B cell (primary cell): ENCODE data around the gene EEF1AKMT2. TPM values are rescaled to one million over a fixed set of nuclear protein-coding genes. Genes with fewer than 3 reads are reported as not detected.

Experiments used
- ATAC-seq: fragments of 200-7000 bp; cut with Tn5 transposase; one replicate; pipeline ENCODE4 v1.10.0; 2021; ENCODE audit warnings: low read depth, mild to moderate bottlenecking, moderate number of reproducible peaks, moderate library complexity
- CTCF ChIA-PET: fragments of 350-600 bp; sonication (Branson Sonifier 250); formaldehyde crosslinking; loops from one replicate; lab custom pipeline; 2021; ENCODE audit warnings: antibody characterized with exemption, inconsistent platforms; lab: Charles Lee
- POLR2A ChIA-PET: fragments of 350-600 bp; sonication (Branson Sonifier 250); formaldehyde crosslinking; loops from one replicate; lab custom pipeline; 2021; ENCODE audit warnings: antibody characterized with exemption; lab: Charles Lee
- DNase-seq: peaks from one replicate; pipeline ENCODE4 v3.0.0; 2013
- H2AFZ ChIP-seq: 2 replicates; pipeline ENCODE4 v1.6.1; 2012; ENCODE audit warnings: mild to moderate bottlenecking, low read depth, low read length; ENCODE audit not compliant: insufficient read depth, poor library complexity, severe bottlenecking
- H3K27ac ChIP-seq, 2 donors: 1 replicate in 1 of 2; 2 replicates in 1 of 2; pipeline ENCODE4 v1.5.1; 2012 to 2013; ENCODE audit warnings: low read length in 2 of 2, mild to moderate bottlenecking in 2 of 2, moderate library complexity in 1 of 2
- H3K27me3 ChIP-seq, 4 experiments: fragments of 200-600 bp in 1 of 4; sonication (generic) in 1 of 4; replicated peaks in 1 of 4; 1 replicate in 2 of 4; 2 replicates in 2 of 4; pipeline versions ENCODE4 v1.6.1 to v1.7.0; 2013 to 2016; ENCODE audit warnings: low read length in 3 of 4, mild to moderate bottlenecking in 2 of 4, mixed read lengths in 1 of 4, moderate library complexity in 1 of 4; ENCODE audit not compliant: insufficient read depth in 4 of 4, control insufficient read depth in 3 of 4; ENCODE audit errors: control extremely low read depth in 1 of 4
- H3K36me3 ChIP-seq, 2 experiments: replicated peaks in 1 of 2; 1 replicate in 1 of 2; 2 replicates in 1 of 2; pipeline versions ENCODE4 v1.6.1 to v1.7.1; 2013; ENCODE audit warnings: low read length in 1 of 2; ENCODE audit not compliant: insufficient read depth in 2 of 2, control insufficient read depth in 1 of 2; ENCODE audit errors: control extremely low read depth in 1 of 2, extremely low read depth in 1 of 2
- H3K4me1 ChIP-seq, 2 donors: fragments of 200-600 bp in 1 of 2; sonication (generic) in 1 of 2; 1 replicate in 1 of 2; 2 replicates in 1 of 2; pipeline versions ENCODE4 v1.5.1 to v1.6.1; 2013 to 2017; ENCODE audit warnings: low read length in 2 of 2; ENCODE audit not compliant: control insufficient read depth in 2 of 2, insufficient read depth in 2 of 2
- H3K4me2 ChIP-seq: replicated peaks from 2 replicates; pipeline ENCODE3; 2012; ENCODE audit warnings: mild to moderate bottlenecking, low read depth, low read length; ENCODE audit not compliant: poor library complexity, severe bottlenecking
- H3K4me3 ChIP-seq, 5 experiments: fragments of 200-600 bp in 1 of 5; sonication (generic) in 1 of 5; 1 replicate in 3 of 5; 2 replicates in 2 of 5; pipeline versions ENCODE4 v1.5.1 to v1.7.0; 2011 to 2016; ENCODE audit warnings: low read length in 4 of 5, mild to moderate bottlenecking in 4 of 5, low read depth in 2 of 5, control low read depth in 1 of 5, moderate library complexity in 1 of 5; ENCODE audit not compliant: insufficient read depth in 1 of 5; ENCODE audit errors: control extremely low read depth in 1 of 5, extremely low read depth in 1 of 5
- H3K79me2 ChIP-seq: fragments of 200-600 bp; sonication (generic); one replicate; pipeline ENCODE4 v1.6.0; 2016; ENCODE audit warnings: low read length; ENCODE audit not compliant: control insufficient read depth, insufficient read depth
- H3K9ac ChIP-seq: fragments of 200-600 bp; sonication (generic); 2 replicates; pipeline ENCODE4 v1.6.1; 2017; ENCODE audit warnings: mild to moderate bottlenecking, low read length, moderate library complexity
- H3K9me3 ChIP-seq, 3 donors: one replicate each; pipeline versions ENCODE4 v1.6.1 to v1.7.1; 2013; ENCODE audit warnings: low read length in 2 of 3; ENCODE audit not compliant: control insufficient read depth in 2 of 3, insufficient read depth in 1 of 3; ENCODE audit errors: control extremely low read depth in 1 of 3
- H4K20me1 ChIP-seq: 2 replicates; pipeline ENCODE4 v1.6.0; 2012; ENCODE audit warnings: mild to moderate bottlenecking, low read length; ENCODE audit not compliant: insufficient read depth, control insufficient read depth, poor library complexity, severe bottlenecking
- H3K27ac Mint-ChIP-seq: one replicate; pipeline ENCODE4 v1.8.0; 2021; ENCODE audit warnings: mixed read lengths
- H3K27me3 Mint-ChIP-seq: one replicate; pipeline ENCODE4 v1.8.0; 2021; ENCODE audit warnings: mixed read lengths
- H3K4me1 Mint-ChIP-seq: one replicate; pipeline ENCODE4 v1.8.0; 2021; ENCODE audit warnings: mixed read lengths
- H3K4me3 Mint-ChIP-seq: one replicate; pipeline ENCODE4 v1.8.0; 2021; ENCODE audit warnings: mixed read lengths
- H3K9me3 Mint-ChIP-seq: one replicate; pipeline ENCODE4 v1.8.0; 2022; ENCODE audit warnings: mixed read lengths; ENCODE audit not compliant: insufficient read depth
- EZH2 ChIP-seq: IDR thresholded peaks from 2 replicates; pipeline ENCODE4 v1.6.1; 2012; ENCODE audit warnings: borderline replicate concordance, low read depth, mild to moderate bottlenecking, moderate library complexity, low read length; ENCODE audit not compliant: insufficient read depth, poor library complexity, severe bottlenecking
- WGBS: methylation state at CpG from one replicate; pipeline ENCODE4 v1.1.5; 2013; ENCODE audit warnings: missing lambda C conversion rate; ENCODE audit not compliant: insufficient coverage; 5-methylcytosine and 5-hydroxymethylcytosine counted together
- intact Hi-C: fragments of 100-400 bp; cut with micrococcal nuclease; formaldehyde crosslinking; loops from one replicate; pipeline ENCODE4 v1.10.0; 2022
- polyA plus RNA-seq: library from polyadenylated mRNA; depleted of rRNA; stranded (reverse); fragments of >200 nt; gene quantifications from 2 replicates; pipeline ENCODE4 v1.2.3, GENCODE V29; 2012
- total RNA-seq, 2 donors: library from RNA; stranded (reverse); fragments of 120-200 nt in 1 of 2; gene quantifications; 1 replicate in 1 of 2; 2 replicates in 1 of 2; pipeline versions ENCODE4 v1.2.3 to v1.2.4, GENCODE V29; 2013 to 2022
- TF ChIP-seq, protein P1 (sequence below): fragments of 200-600 bp; IDR thresholded peaks from one replicate; pipeline ENCODE4 v1.8.0; 2022; ENCODE audit warnings: antibody characterized with exemption, mild to moderate bottlenecking

Gene EEF1AKMT2
- total and polyA plus RNA-seq, 2 donors (not counting 1 experiment from before 2014, with no cell fraction given): 8.8 to 15.0 TPM

GRCh38 chr10:124725171-124725631 lies 66.5 kb downstream of the EEF1AKMT2 start:
- no peaks in the 10 kb centered on the region for H3K27me3 ChIP-seq
- ChIA-PET CTCF (interaction anchor here (0.8 to 19.2 kb wide), 5 partner anchors 7 to 187 kb away, joined by 3 to 353 read pairs (median 7); no protein-coding TSS in a partner anchor), POLR2A (interaction anchor here (1.1 to 3.4 kb wide), 5 partner anchors 9 to 106 kb away, joined by 3 to 15 read pairs (median 3); no protein-coding TSS in a partner anchor)
- peak overlapping the region; percentile 28 for H3K9ac ChIP-seq
- no peak for ATAC-seq
- H3K36me3 ChIP-seq: peaks cover 6 to 27% of the 10 kb centered on the region in 2 experiments
- Mint-ChIP-seq H3K4me1 (peaks cover 96% of the 10 kb centered on the region), H3K9me3 (no peaks in the 10 kb centered on the region), H3K27me3 (no peaks in the 10 kb centered on the region), H3K27ac (peak overlapping the region; percentile 99), H3K4me3 (peak overlapping the region; percentile 73)
- peak overlapping the region in 1 of 5 experiments; percentile 8 for H3K4me3 ChIP-seq
- peaks cover 100% of the 10 kb centered on the region for H3K79me2 ChIP-seq
- H4K20me1 ChIP-seq: peaks cover 46% of the 10 kb centered on the region
- TF ChIP-seq, protein P1, sequence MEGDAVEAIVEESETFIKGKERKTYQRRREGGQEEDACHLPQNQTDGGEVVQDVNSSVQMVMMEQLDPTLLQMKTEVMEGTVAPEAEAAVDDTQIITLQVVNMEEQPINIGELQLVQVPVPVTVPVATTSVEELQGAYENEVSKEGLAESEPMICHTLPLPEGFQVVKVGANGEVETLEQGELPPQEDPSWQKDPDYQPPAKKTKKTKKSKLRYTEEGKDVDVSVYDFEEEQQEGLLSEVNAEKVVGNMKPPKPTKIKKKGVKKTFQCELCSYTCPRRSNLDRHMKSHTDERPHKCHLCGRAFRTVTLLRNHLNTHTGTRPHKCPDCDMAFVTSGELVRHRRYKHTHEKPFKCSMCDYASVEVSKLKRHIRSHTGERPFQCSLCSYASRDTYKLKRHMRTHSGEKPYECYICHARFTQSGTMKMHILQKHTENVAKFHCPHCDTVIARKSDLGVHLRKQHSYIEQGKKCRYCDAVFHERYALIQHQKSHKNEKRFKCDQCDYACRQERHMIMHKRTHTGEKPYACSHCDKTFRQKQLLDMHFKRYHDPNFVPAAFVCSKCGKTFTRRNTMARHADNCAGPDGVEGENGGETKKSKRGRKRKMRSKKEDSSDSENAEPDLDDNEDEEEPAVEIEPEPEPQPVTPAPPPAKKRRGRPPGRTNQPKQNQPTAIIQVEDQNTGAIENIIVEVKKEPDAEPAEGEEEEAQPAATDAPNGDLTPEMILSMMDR: no peak
- no peak for TF ChIP-seq EZH2
- H2AFZ ChIP-seq: no peak overlapping the region
- DNase-seq: peak; percentile 29
- intact Hi-C loops: no loop called here
- 70% methylated on average over 5 of the region's 9 CpGs for WGBS
- H3K9me3 ChIP-seq: no peaks in the 10 kb centered on the region
- peaks cover 96 to 97% of the 10 kb centered on the region in 2 donors for H3K4me1 ChIP-seq
- H3K4me2 ChIP-seq: peak overlapping the region; percentile 65
- peak overlapping the region; percentile 92 to 98 for H3K27ac ChIP-seq
